Activated naive CD4-positive, alpha-beta T cell treated with anti-CD3 and anti-CD28 coated beads, Interleukin-2, amount 10 ng/mL, durations not matched to agents 5 hours and 36 hours (primary cell): ENCODE results near the gene SOAT2. TPM values are rescaled to one million over a fixed set of nuclear protein-coding genes. Genes with fewer than 3 reads are reported as not detected.

Experiments used
- microRNA-seq: library from miRNA; unstranded; fragments of <30 nt; microRNA quantifications from one replicate; pipeline ENCODE4 v1.2.0, GENCODE V29; 2022; ENCODE audit warnings: borderline microRNAs expressed, borderline replicate concordance
- total RNA-seq, 2 experiments: library from RNA; stranded (reverse); gene quantifications; one replicate each; pipeline ENCODE4 v1.2.3, GENCODE V29; 2021

SOAT2 gene
- under 1 TPM; 0.73 to 0.84 TPM for total RNA-seq

GRCh38 chr12:53102883-53103807, at the start of gene SOAT2:
SOAT2 (plus strand) TSS chr12:53103486; CDS start chr12:53103578, 92 bp downstream.

GRCh38 chr12:53079226-53080117, 23.8 kb upstream of the SOAT2 start, which contains the start of gene SPRYD3:
SPRYD3 (minus strand) TSS chr12:53079390; CDS start chr12:53079333, 57 bp downstream.

GRCh38 chr12:53097564-53098353, 5.5 kb upstream of the SOAT2 start, which contains the start of gene IGFBP6:
IGFBP6 (plus strand) TSS chr12:53097667; CDS start chr12:53097718, 51 bp downstream.

Small RNAs within 50 kb of the gene (microRNA-seq; reads per million reads assigned to microRNA genes)
- not detected for gene MIR6757

Other genes starting within 250 kb of the SOAT2 start
- gene KRT8, start 198.4 kb upstream of the SOAT2 start, total RNA-seq = not detected
- 1 to 10 TPM; 1.6 to 2.0 TPM for gene KRT18, start 154.4 kb upstream of the SOAT2 start, total RNA-seq
- gene EIF4B, start 97.0 kb upstream of the SOAT2 start, total RNA-seq = 100 to 1,000 TPM; 551 to 607 TPM
- 1 to 10 TPM; 1.6 to 1.9 TPM for gene TNS2, start 53.4 kb upstream of the SOAT2 start, total RNA-seq
- gene SPRYD3, start 24.1 kb upstream of the SOAT2 start, total RNA-seq = 10 to 100 TPM; 24.3 to 25.5 TPM
- under 1 TPM in 1 of 2 experiments, not detected in 1; 0.55 TPM for gene IGFBP6, start 5.8 kb upstream of the SOAT2 start, total RNA-seq
- 10 to 100 TPM; 50.3 to 50.4 TPM for gene ZNF740, start 77.2 kb downstream of the SOAT2 start, total RNA-seq
- 10 to 100 TPM; 31.4 to 32.0 TPM for gene CSAD, start 77.4 kb downstream of the SOAT2 start, total RNA-seq
- 100 to 1,000 TPM; 480 to 487 TPM for gene ITGB7, start 103.8 kb downstream of the SOAT2 start, total RNA-seq
- gene RARG, start 128.7 kb downstream of the SOAT2 start, total RNA-seq = 10 to 100 TPM; 38.5 to 39.9 TPM
- gene ESPL1, start 164.8 kb downstream of the SOAT2 start, total RNA-seq = 10 to 100 TPM; 71.4 to 71.7 TPM
- gene PFDN5, start 192.1 kb downstream of the SOAT2 start, total RNA-seq = 100 to 1,000 TPM; 362 to 390 TPM
- 10 to 100 TPM; 59.3 to 62.5 TPM for gene MYG1, start 196.2 kb downstream of the SOAT2 start, total RNA-seq
- 10 to 100 TPM; 58.3 to 62.7 TPM for gene AAAS, start 218.1 kb downstream of the SOAT2 start, total RNA-seq
- not detected for gene SP7, start 232.9 kb downstream of the SOAT2 start, total RNA-seq